ENCODE data around the gene TBRG1.

GRCh38 chr11:124612567-124613246, 10.0 kb upstream of the TBRG1 start:
- TF ChIP-seq CTCF (conservative IDR thresholded peaks at IDR 0.05) (no peak), EZH2 (IDR thresholded peaks at IDR 0.05; ENCODE audit: low read depth) (no peak)

All from PC-9 (cell line).